Activated CD8-positive, alpha-beta memory T cell treated with anti-CD3 and anti-CD28 coated beads for 36 hours (primary cell): Measurements from ENCODE around the gene TUBB2B. TPM values are rescaled to one million over a fixed set of nuclear protein-coding genes. Genes with fewer than 3 reads are reported as not detected.
"Not testable (repeated sequence)": the region's sequence is repeated elsewhere in the genome, so short reads cannot be mapped to it uniquely, and the experiment has no call there.

Experiments used
- CTCF ChIA-PET: fragments of 350-600 bp; sonication (Branson Sonifier 250); formaldehyde crosslinking; loops from one replicate; lab custom pipeline; 2021; ENCODE audit warnings: antibody characterized with exemption; lab: Charles Lee
- POLR2A ChIA-PET: fragments of 350-600 bp; sonication (Branson Sonifier 250); formaldehyde crosslinking; loops from one replicate; lab custom pipeline; 2021; ENCODE audit warnings: antibody characterized with exemption; lab: Charles Lee
- total RNA-seq, 2 experiments: library from RNA; stranded (reverse); gene quantifications; one replicate each; pipeline ENCODE4 v1.2.3, GENCODE V29; 2021

The TUBB2B gene
- total RNA-seq, 2 experiments from 2014 or later: not detected

DNA sequence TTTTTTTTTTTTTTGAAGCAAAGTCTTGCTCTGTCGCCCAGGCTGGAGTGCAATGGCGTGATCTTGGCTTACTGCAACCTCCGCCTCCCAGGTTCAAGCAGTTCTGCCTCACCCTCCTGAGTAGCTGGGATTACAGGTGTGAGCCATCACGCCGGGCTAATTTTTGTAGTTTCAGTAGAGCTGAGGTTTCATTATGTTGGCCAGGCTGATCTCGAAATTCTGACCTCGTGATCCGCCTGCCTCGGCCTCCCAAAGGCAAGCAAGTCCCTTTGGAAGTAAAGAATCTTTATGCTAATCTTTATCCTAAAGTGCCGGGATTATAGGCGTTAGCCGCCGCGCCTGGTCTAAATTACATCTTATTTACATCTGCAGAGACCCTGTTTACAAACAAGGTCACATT, 32.8 kb upstream of the TUBB2B start:
- CTCF ChIA-PET: interaction anchor here (1.2 to 1.5 kb wide), 5 partner anchors 11 to 472 kb away, joined by 3 to 5 read pairs (median 4); no protein-coding TSS in a partner anchor
- POLR2A ChIA-PET: no interaction called here

DNA sequence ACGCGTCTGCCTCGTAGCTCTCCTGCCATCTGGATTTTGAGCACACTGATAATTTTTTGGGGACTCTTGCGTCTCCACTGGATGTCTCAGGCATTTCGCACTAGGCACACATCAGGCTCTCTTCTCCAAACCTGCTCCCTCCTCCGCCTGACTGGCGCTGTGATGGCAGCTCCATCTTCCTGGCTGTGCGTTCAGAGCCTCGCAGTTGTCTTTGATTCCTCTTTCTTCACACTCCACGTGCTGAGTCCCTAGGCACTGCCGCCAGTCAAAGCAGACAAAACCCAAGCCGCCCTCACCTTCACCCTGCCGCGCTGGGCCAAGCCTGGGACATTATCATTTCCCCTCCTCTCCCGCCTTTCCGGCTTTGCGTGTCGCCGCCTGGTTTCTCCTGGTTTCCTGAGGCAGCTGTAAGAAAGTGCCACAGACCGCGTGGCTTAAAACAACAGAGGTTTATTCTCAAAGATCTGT, 32.1 kb upstream of the TUBB2B start:
- CTCF ChIA-PET: interaction anchor here (1.0 to 1.5 kb wide), 5 partner anchors 11 to 473 kb away, joined by 3 to 5 read pairs (median 3); no protein-coding TSS in a partner anchor
- POLR2A ChIA-PET: interaction anchor here (0.6 to 1.7 kb wide), 2 partner anchors 94 to 141 kb away, joined by 3 to 7 read pairs; partner anchors contain the start of gene BPHL

DNA sequence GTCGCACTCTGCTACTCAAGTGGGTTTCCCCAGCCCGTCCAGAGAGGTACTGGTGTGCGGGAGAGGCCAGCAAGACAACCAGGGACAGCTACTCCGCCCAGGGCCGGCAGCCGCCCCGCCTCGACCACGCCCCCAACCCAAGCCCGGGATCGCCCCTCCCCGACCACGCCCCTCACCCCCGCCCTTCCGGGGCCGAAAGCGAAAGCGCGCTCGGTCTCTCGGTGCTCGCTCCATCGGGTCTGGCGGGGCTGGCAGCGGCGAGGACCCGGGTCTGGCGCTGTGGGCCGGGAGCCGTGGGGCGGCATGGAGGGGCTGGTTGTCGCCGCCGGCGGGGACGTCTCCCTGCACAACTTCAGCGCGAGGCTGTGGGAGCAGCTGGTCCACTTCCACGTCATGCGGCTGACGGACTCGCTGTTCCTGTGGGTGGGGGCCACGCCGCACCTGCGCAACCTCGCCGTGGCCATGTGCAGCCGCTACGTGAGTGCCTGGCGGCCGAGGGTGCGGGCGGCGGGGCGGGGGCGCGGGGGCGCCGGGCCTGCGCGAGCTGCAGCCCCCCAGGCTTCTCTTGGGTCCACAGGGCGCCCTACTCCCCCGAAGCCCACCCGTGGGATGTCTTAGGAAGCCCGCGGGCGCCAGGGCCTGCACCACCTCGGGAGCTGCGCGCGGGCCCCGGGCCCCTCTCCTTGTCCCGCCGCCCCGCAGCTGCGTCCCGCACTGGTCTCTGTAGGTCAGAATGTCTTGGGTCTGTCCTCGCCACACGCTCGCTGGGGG, 31.5 kb upstream of the TUBB2B start, which contains the start of gene PSMG4:
TSS of gene PSMG4 (plus strand) at position 228 of the 771 bp plus-strand sequence. CDS start at position 304, 76 bp downstream.
- ChIA-PET POLR2A (interaction anchor here (0.6 to 1.7 kb wide), 2 partner anchors 94 to 140 kb away, joined by 3 to 7 read pairs; partner anchors contain the start of gene BPHL), CTCF (interaction anchor here (1.0 to 1.5 kb wide), 6 partner anchors 10 to 474 kb away, joined by 3 to 5 read pairs (median 3); partner anchors contain the start of gene TUBB2A)

DNA sequence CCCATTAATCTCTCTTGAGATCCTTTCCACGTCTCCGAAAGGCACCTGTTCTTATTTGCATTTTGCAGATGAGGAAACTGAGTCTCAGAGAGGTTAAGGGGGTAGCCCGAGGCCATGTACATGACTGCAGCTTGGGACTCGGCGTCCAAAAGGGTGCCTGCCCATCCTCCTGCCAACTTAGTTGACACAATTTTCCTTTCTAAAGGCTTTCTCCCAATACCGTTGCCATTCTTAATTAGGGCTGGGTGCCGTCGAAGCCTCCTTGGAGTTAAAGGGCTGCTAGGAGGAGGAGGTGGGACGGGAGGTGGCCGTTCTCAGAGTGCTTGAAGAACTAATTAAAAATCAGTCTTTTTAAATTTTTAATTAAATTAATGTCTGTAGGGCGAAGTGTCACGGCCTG, 30.7 kb upstream of the TUBB2B start:
- POLR2A ChIA-PET: interaction anchor here (1.7 kb wide), 1 partner anchor 140 kb away, joined by 7 read pairs; the partner anchor contains the start of gene BPHL
- CTCF ChIA-PET: interaction anchor here (1.0 kb wide), 2 partner anchors 9 to 101 kb away, joined by 3 read pairs; partner anchors contain the start of gene TUBB2A

DNA sequence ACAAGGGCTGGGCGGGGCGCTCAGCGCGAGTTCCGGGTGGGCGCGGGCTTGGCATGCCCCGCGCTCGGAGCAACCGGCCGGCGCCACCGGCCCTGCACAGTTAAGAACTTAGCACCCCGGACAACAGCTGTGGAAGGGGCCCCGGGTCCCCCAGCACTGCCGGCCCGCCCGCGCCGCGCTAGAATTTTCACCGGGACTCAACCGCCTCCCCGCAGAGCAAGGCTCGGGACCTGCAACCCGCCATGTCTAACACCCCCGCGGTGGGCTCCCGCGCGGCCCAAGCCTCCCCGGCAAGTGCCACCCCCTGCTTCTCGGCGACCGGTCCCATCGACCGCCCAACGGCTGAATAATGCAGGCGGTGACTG, 26.1 kb upstream of the TUBB2B start:
- ChIA-PET CTCF (no interaction called here), POLR2A (no interaction called here)

DNA sequence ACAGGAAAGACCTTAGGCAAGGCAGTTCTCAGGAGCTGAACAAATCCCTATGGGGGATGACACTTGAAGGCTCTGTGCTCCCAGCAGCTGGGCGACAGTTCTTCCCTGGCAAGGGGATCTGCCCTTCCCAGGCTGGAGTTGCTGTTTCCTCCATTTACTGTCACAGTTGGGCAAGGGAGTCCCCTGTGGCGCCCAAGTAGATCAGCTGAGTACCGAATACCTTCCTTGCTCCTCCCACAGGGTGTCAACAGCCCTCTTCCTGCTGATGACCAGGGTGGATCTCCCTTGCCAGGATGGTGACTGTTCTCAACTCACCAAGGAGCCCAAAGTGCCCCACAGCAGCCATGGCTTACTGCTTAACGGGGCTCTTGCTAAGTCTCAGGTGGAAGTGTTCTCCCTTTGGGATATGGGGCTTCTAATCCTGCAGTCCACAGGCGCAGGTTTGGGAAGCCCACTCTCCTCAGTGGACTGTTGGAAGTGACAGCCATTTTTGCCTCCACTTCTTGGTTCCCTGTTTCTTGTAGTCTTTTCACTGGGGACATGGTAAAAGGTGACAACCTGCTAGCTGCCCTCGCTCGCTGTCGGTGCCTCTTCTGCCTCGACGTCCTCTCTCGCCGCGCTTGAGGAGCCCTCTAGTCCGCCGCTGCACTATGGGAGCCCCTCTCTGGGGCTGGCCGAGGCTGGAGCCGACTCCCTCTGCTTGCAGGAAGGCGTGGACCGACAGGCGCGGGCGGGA, 25.6 kb upstream of the TUBB2B start:
- ChIA-PET CTCF (interaction anchor here (1.2 to 1.9 kb wide), 2 partner anchors 13 to 126 kb away, joined by 4 read pairs; no protein-coding TSS in a partner anchor), POLR2A (no interaction called here)

DNA sequence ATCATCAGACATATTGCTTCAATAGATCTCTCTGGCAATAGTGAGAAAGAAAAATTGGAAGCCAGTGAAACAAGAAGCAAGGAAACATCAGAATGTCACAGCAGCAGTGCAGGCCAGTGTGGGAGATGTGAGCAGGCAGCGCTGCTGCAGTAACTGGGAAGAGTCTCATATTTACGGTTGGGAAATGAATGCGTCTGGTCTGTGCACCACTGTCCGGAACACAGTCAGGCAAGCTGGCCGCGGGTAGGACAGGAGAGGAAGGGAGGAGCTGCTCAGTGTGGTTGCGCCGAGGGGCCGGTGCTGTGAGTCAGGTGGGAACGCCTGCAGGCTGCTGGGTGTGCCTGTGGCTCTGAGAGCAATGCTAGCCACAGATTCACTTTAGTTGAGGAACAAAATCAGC, 24.9 kb upstream of the TUBB2B start:
- POLR2A ChIA-PET: no interaction called here
- CTCF ChIA-PET: interaction anchor here (0.9 to 2.1 kb wide), 6 partner anchors 10 to 133 kb away, joined by 4 to 10 read pairs (median 6); no protein-coding TSS in a partner anchor

DNA sequence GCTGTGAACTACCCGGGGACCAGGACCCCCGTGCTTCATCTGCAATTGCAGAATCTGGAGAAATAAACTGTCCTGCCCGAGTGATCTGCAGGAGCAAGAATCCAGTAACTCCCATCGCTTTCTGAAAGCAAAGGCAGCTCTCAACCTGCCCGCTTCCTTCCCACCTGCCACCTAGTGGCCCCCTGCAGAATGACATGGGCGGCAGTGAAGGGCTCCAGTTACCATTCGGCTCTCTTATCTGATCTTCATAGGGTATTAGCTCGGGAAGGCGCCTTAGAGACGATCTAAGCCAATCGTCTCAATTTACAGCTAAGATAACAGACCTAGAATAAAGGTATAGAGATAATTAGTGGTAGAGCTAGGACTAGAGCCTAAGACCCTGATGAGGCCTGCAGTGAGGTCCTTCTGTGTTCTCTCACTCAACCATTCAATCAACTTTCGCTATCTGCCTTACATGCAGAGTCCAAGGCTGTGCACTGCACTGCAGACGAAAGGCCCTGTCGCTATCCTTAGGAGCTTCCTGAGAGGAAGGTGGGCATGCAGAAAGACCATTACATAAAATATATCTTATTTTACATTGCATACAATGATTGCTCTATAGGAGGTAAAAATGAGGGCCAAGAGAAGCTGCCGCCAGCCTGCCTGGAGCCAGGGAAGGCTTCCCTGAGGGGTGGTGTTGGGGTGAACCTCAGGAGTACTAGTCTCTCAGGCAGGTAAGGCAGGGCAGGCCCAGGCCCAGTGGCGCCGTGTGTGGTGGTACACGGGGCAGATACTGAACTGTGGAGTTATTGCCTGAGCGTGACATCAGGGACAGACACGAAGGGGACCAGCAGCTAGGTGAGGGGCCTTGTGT, 24.2 kb upstream of the TUBB2B start:
- POLR2A ChIA-PET: interaction anchor here (0.7 kb wide), 1 partner anchor 243 kb away, joined by 3 read pairs; no protein-coding TSS in a partner anchor
- CTCF ChIA-PET: interaction anchor here (0.5 to 2.1 kb wide), 21 partner anchors 10 to 150 kb away, joined by 3 to 10 read pairs (median 4); no protein-coding TSS in a partner anchor

DNA sequence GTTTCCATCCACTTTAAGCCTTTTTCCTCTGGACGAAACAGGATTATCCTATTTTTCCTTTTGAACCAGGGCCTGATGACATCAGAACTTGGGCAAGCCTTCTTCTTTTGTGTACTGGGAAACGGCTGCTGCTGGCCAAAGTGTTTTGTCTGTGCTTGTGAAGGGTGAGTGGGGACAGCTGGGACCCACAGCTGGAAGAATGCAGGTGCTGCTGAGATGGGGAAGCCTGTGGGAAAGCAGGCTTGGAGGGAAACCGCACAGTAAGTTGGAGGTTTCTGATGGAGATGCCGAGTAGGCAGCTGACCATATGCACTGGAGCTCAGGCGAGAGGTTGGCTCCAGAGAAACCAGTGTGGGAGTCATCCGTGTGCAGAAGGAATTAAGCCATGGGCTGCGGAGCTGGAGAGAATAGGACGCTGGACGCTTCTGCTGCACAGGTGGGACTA, 22.8 kb upstream of the TUBB2B start:
- CTCF ChIA-PET: interaction anchor here (1.6 to 2.1 kb wide), 2 partner anchors 122 to 125 kb away, joined by 5 to 6 read pairs; no protein-coding TSS in a partner anchor
- POLR2A ChIA-PET: no interaction called here

DNA sequence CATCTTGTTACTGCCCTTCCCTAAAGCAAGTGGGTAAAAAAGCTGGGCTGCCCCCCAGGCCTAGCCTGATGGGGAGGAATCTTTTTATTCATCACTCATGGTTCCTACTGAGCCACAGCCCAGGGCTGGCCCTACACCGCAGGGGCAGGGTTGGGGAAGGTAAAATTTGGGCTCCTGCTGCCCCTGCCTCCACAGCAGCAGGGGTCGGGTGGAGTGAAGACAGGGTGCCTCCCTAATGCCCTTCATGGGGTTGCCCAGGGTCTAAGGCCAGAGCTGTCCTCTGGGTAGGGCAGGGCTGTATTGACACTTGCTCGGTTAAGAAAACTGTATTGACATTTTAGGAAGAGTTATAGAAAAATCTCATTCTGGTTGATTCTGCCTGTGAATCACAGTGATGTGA, 22.4 kb upstream of the TUBB2B start:
- POLR2A ChIA-PET: no interaction called here
- CTCF ChIA-PET: interaction anchor here (0.7 to 1.7 kb wide), 3 partner anchors 9 to 119 kb away, joined by 3 to 4 read pairs (median 3); partner anchors contain the start of gene PSMG4

DNA sequence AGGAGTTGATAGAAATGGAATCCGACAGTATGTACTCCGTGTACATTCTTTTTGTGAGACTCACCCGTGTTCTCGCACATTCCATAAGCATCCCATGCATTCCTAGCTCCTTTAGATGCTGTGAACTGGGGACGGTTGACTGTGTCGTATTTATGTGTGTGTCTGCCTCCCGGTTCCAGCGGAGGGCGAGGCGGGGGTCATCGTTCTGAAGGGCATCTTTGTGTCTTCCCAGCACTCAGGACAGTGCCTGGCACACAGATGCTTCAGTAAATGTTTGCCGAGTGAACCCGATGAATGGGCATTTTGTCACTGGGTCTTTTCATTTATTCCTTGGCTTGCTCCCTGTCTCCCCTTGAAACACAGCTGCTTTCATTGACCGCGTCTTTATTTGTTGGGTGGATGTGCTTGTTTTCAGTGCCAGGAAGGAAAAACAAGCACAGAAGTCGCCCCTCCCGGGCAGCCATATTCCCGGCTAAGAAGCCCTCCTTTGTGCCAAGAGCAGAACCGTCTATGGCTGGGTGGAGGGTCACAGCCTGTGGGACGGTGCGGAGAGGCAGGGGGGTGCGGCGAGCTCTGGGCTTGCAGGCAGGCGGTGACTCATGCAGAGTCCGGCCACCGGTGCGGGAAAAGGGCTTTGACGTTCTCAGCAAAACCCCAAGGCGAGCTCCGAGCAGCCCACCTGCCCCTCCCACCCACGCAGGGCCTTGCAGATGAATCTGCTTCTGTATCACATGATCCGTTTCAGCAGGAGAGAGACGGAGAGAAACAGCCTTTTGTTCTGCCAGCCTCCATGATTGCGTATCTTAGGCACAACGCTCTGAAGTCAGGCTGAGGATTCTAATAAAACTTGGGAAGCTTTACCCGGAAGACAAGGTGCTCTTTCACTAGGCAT, 20.0 kb upstream of the TUBB2B start:
- ChIA-PET POLR2A (no interaction called here), CTCF (interaction anchor here (0.7 to 1.0 kb wide), 2 partner anchors 407 to 481 kb away, joined by 3 read pairs; no protein-coding TSS in a partner anchor)

DNA sequence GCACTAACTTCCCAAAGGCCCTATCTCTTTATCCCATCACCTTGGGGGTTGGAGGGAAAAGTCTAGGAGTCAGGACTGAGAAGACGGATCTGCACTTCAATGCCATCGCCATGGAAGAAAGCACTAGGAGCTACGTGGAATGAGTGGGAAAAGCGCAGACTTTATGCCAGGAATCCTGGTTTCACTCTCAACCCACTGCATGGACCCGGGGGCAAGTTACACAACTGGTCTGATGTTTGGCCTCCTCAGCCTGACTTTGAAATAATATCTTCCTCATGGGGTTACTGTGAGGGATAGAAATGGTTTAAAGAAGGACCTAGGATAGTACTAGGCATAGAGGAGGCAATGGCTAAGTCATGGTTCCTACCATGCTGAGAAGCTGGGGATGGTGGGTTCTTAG, 17.8 kb upstream of the TUBB2B start:
- POLR2A ChIA-PET: no interaction called here
- CTCF ChIA-PET: interaction anchor here (1.5 kb wide), 1 partner anchor 9 kb away, joined by 4 read pairs; no protein-coding TSS in a partner anchor

DNA sequence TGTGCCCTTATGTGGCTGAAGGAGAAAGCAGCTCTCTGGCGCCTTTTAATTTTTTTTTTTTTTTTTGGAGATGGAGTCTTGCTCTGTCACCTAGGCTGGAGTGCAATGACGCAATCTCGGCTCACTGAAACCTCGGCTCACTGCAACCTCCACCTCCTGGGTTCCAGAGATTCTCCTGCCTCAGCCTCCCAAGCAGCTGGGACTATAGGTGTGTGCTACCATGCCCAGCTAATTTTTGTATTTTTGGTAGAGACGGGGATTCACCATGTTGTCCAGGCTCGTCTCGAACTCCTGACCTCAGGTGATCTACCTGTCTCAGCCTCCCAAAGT, 17.3 kb upstream of the TUBB2B start:
- POLR2A ChIA-PET: not testable (repeated sequence)
- CTCF ChIA-PET: interaction anchor here (1.5 kb wide), 1 partner anchor 10 kb away, joined by 4 read pairs; no protein-coding TSS in a partner anchor

DNA sequence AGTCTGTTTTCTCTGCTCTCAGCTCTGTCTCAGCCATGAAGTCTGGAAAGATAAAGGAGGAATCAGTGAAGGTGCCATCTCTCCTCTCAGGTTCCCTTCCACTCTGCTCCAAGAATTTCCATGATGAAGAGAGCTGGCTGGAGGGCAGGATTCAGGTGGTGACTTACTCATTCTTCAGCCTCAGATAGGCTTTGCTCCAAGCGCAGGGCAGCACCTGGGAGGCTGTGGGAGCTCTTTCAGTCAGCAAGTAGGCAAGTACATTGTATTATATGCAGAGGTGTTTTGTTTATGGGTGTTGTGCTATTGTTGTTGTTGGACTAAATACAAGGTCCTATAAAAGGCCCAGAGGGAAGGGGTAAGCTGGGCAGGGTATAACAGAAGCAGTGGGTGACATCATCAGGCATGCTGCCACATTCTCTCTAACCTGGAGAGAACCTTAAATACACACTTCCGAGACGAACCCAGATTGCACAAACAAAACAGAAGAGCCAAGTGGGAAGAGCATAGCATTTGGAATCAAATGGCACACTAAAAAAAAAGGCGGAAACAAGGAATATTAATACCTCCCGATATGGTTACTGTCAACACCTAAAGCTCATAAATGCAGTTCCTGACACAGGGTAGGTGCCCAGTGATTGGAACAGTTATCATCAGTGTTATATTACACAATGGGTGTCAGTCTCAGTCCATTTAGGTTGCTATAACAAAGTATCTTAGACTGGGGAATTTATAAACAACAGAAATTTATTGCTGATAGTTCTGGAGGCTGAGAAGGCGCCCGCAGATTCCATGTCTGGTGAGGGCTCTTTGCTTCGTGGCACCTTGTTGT, 16.8 kb upstream of the TUBB2B start:
- ChIA-PET CTCF (interaction anchor here (1.5 kb wide), 1 partner anchor 10 kb away, joined by 4 read pairs; no protein-coding TSS in a partner anchor), POLR2A (no interaction called here)

DNA sequence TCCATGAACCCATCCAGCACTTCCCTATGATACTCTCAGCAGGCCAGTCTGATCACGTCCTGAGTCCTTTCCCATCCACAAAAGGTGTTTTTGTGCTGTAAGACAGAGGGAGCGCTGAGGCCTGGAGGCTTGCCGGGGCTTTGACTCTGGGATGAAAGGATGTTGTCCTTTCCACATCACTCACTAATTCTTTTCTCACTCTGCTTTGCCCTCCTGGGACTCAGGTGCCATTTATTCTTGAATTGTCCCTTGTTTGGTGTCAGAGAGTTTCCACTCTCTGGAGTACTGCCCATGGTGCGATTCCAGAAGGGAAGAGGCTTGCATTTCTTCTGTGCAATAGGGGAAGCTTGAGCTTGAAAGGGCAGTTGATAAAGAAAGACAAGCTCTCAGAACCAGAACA, 15.3 kb upstream of the TUBB2B start:
- CTCF ChIA-PET: no interaction called here
- POLR2A ChIA-PET: no interaction called here

DNA sequence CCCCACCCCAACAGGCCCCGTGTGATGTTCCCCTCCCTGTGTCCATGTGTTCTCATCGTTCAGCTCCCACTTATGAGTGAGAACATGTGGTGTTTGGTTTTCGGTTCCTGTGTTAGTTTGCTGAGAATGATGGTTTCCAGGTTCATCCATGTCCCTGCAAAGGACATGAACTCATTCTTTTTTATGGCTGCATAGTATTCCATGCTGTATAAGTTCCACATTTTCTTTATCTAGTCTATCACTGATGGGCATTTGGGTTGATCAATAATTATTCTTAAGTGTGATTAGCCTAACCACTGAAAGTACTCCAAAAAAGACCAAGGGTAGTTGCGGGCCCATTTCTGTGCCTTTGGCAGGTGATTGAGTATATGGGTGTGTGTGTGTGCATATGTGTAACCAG, 14.3 kb upstream of the TUBB2B start:
- POLR2A ChIA-PET, CTCF ChIA-PET: not testable (repeated sequence)
